Measurements from ENCODE around the gene INSM2. TPM values are rescaled to one million over a fixed set of nuclear protein-coding genes. Genes with fewer than 3 reads are reported as not detected.

The INSM2 gene
- 1.7 TPM for total RNA-seq (ENCODE audit: insufficient read depth, low replicate concordance)

- peak; percentile 25 for DNase-seq (ENCODE audit: low spot score)
These were observed at the start of gene INSM2 for GRCh38 chr14:35533357-35534207. Gene INSM2 (plus strand): TSS chr14:35534164. CDS start chr14:35534253, 89 bp downstream.

GRCh38 chr14:35492569-35493014, 41.4 kb upstream of the INSM2 start:
- DNase-seq (ENCODE audit: low spot score), result no peak

- no peak for DNase-seq (ENCODE audit: low spot score)
These were observed 38.7 kb upstream of the INSM2 start for GRCh38 chr14:35495278-35495677.

GRCh38 chr14:35499180-35499579, 34.8 kb upstream of the INSM2 start:
- DNase-seq (ENCODE audit: low spot score), result no peak

GRCh38 chr14:35503646-35504045, 30.3 kb upstream of the INSM2 start:
- no peak for DNase-seq (ENCODE audit: low spot score)

GRCh38 chr14:35504260-35504659, 29.7 kb upstream of the INSM2 start:
- DNase-seq (ENCODE audit: low spot score), result no peak

GRCh38 chr14:35506461-35506860, 27.5 kb upstream of the INSM2 start:
- DNase-seq (ENCODE audit: low spot score), result no peak

- DNase-seq (ENCODE audit: low spot score), result no peak
These were observed 27.0 kb upstream of the INSM2 start for GRCh38 chr14:35506927-35507326.

- no peak for DNase-seq (ENCODE audit: low spot score)
These were observed 24.1 kb upstream of the INSM2 start for GRCh38 chr14:35509846-35510245.

GRCh38 chr14:35512765-35513164, 21.2 kb upstream of the INSM2 start:
- DNase-seq (ENCODE audit: low spot score), result no peak

GRCh38 chr14:35515916-35516315, 18.0 kb upstream of the INSM2 start:
- DNase-seq (ENCODE audit: low spot score), result no peak

- no peak for DNase-seq (ENCODE audit: low spot score)
These were observed 14.0 kb upstream of the INSM2 start for GRCh38 chr14:35519986-35520385.

- no peak for DNase-seq (ENCODE audit: low spot score)
These were observed 8.3 kb upstream of the INSM2 start for GRCh38 chr14:35525695-35526094.

- DNase-seq (ENCODE audit: low spot score), result no peak
These were observed 7.0 kb upstream of the INSM2 start for GRCh38 chr14:35526962-35527361.

GRCh38 chr14:35531960-35532747, 1.8 kb upstream of the INSM2 start:
- DNase-seq (ENCODE audit: low spot score), result no peak

GRCh38 chr14:35532783-35533356, 1.1 kb upstream of the INSM2 start:
- DNase-seq (ENCODE audit: low spot score), result no peak

GRCh38 chr14:35534208-35534872, 376 bp downstream of the INSM2 start:
- peak; percentile 14 for DNase-seq (ENCODE audit: low spot score)

- DNase-seq (ENCODE audit: low spot score), result peak; percentile 65
These were observed 1.0 kb downstream of the INSM2 start for GRCh38 chr14:35534873-35535482.

GRCh38 chr14:35535483-35536112, 1.6 kb downstream of the INSM2 start:
- no peak for DNase-seq (ENCODE audit: low spot score)

- no peak for DNase-seq (ENCODE audit: low spot score)
These were observed 6.0 kb downstream of the INSM2 start for GRCh38 chr14:35539969-35540368.

GRCh38 chr14:35543006-35543405, 9.0 kb downstream of the INSM2 start:
- no peak for DNase-seq (ENCODE audit: low spot score)

Data from umbilical cord (tissue), 2 donors.